K562 (cell line): ENCODE results near the gene ATXN10. TPM values are rescaled to one million over a fixed set of nuclear protein-coding genes. Genes with fewer than 3 reads are reported as not detected.

Source experiments
- ATAC-seq: fragments of 200-7000 bp; cut with Tn5 transposase; 3 replicates; pipeline ENCODE4 v1.9.1; 2020; ENCODE audit warnings: moderate library complexity
- BruUV-seq: library from RNA; stranded (reverse); fragments of 400-500 nt; replicated peaks from 2 replicates; lab custom pipeline; 2021; lab: Mats Ljungman, UMichigan
- CTCF ChIA-PET: fragments of 300-600 bp; formaldehyde crosslinking; extraction: SDS; loops from one replicate; lab custom pipeline; 2021; ENCODE audit warnings: low intra/inter-chr PET ratio; lab: Yijun Ruan, JAX
- POLR2A ChIA-PET: fragments of 300-600, 350-650 bp; sonication (Branson Sonifier 250); formaldehyde crosslinking; extraction: SDS; loops from one replicate; lab custom pipeline; 2021; ENCODE audit warnings: antibody characterized with exemption, inconsistent platforms; lab: Yijun Ruan, JAX
- DNase-seq, 4 experiments: peaks; one replicate each; pipeline versions ENCODE4 v3.0.0 to v3.0.0-alpha.2; 2011 to 2018; ENCODE audit warnings: low spot score in 3 of 4, mixed read lengths in 3 of 4; ENCODE audit errors: extremely low read depth in 1 of 4
- FAIRE-seq: peaks from 2 replicates; lab custom pipeline; 2011; peaks lifted over from hg19 to GRCh38; lab: Jason Lieb, UNC
- H2AFZ ChIP-seq: 2 replicates; pipeline ENCODE4 v1.6.0; 2011; ENCODE audit warnings: low read depth, low read length, control low read depth, inconsistent platforms
- H3K27ac ChIP-seq: fragments of 200-600 bp; 3 replicates; pipeline ENCODE4 v1.8.0; 2011; ENCODE audit warnings: low read depth, mild to moderate bottlenecking, control low read depth, inconsistent platforms, low read length, moderate library complexity, mixed read lengths; ENCODE audit errors: extremely low read depth
- H3K27me3 ChIP-seq, 2 experiments: fragments of 300-600 bp in 1 of 2; 2 replicates in 1 of 2; 3 replicates in 1 of 2; pipeline versions ENCODE4 v1.6.0 to v1.8.0; 2011; ENCODE audit warnings: inconsistent platforms in 2 of 2, low read length in 2 of 2, mild to moderate bottlenecking in 1 of 2, mixed read lengths in 1 of 2, moderate library complexity in 1 of 2; ENCODE audit not compliant: control insufficient read depth in 2 of 2, insufficient read depth in 2 of 2
- H3K36me3 ChIP-seq: fragments of 300-600 bp; 3 replicates; pipeline ENCODE4 v1.8.0; 2011; ENCODE audit warnings: mild to moderate bottlenecking, low read length, inconsistent platforms; ENCODE audit not compliant: control insufficient read depth, insufficient read depth
- H3K4me1 ChIP-seq, 2 experiments: fragments of 200-600 bp in 1 of 2; replicated peaks in 1 of 2; 2 replicates in 1 of 2; 3 replicates in 1 of 2; pipeline versions ENCODE4 v1.5.1 to v1.8.0; 2011; ENCODE audit warnings: inconsistent platforms in 2 of 2, low read length in 2 of 2, mild to moderate bottlenecking in 1 of 2, mixed read lengths in 1 of 2, moderate library complexity in 1 of 2; ENCODE audit not compliant: control insufficient read depth in 2 of 2, insufficient read depth in 2 of 2
- H3K4me2 ChIP-seq: 2 replicates; pipeline ENCODE4 v1.6.1; 2011; ENCODE audit warnings: low read length, control low read depth, inconsistent platforms, mixed read lengths; ENCODE audit not compliant: insufficient read depth
- H3K4me3 ChIP-seq: fragments of 200-600 bp; sonication (generic), shearing (Covaris generic); 2 replicates; pipeline ENCODE4 v1.5.1; 2016; ENCODE audit warnings: control low read depth, inconsistent platforms
- H3K79me2 ChIP-seq: fragments of 200-600 bp; 3 replicates; pipeline ENCODE4 v1.8.0; 2011; ENCODE audit warnings: low read length, inconsistent platforms; ENCODE audit not compliant: control insufficient read depth, insufficient read depth
- H3K9ac ChIP-seq, 2 experiments: 2 replicates each; pipeline versions ENCODE4 v1.6.0 to v1.6.1; 2011; ENCODE audit warnings: low read depth in 2 of 2, low read length in 2 of 2, control low read depth in 1 of 2, inconsistent platforms in 1 of 2, mild to moderate bottlenecking in 1 of 2, mixed read lengths in 1 of 2; ENCODE audit not compliant: insufficient read depth in 1 of 2
- H3K9me1 ChIP-seq: one replicate; pipeline ENCODE4 v1.6.0; 2011; ENCODE audit warnings: inconsistent platforms, mild to moderate bottlenecking, low read length, moderate library complexity; ENCODE audit not compliant: control insufficient read depth, insufficient read depth
- H3K9me3 ChIP-seq: replicated peaks from 2 replicates; pipeline ENCODE4 v1.5.1; 2011; ENCODE audit warnings: low read depth, low read length, inconsistent platforms; ENCODE audit not compliant: control insufficient read depth, insufficient read depth
- H4K20me1 ChIP-seq: replicated peaks from 2 replicates; pipeline ENCODE4 v1.6.1; 2011; ENCODE audit warnings: low read length, inconsistent platforms, mixed read lengths; ENCODE audit not compliant: control insufficient read depth, insufficient read depth
- BCLAF1 ChIP-seq, 2 experiments: fragments of 450-650 bp in 1 of 2; IDR thresholded peaks; 2 replicates each; pipeline ENCODE4 v1.6.1; 2011 to 2017; ENCODE audit warnings: low read depth in 2 of 2, antibody characterized with exemption in 1 of 2, borderline replicate concordance in 1 of 2, low read length in 1 of 2, mild to moderate bottlenecking in 1 of 2, mixed read lengths in 1 of 2; ENCODE audit not compliant: control insufficient read depth in 1 of 2
- CBX2 ChIP-seq: fragments of 200-600 bp; sonication (generic); IDR thresholded peaks from one replicate; pipeline ENCODE4 v1.6.1; 2012; ENCODE audit warnings: mild to moderate bottlenecking, low read length, inconsistent platforms; ENCODE audit not compliant: insufficient read depth, poor library complexity, severe bottlenecking
- ELK3 ChIP-seq: fragments of 450-650 bp; formaldehyde crosslinking; IDR thresholded peaks from 2 replicates; pipeline ENCODE4 v1.4.0; 2020; ENCODE audit warnings: mild to moderate bottlenecking
- GABPB1 ChIP-seq: sonication (generic); formaldehyde crosslinking; IDR thresholded peaks from 2 replicates; pipeline ENCODE4 v1.8.0; 2022; ENCODE audit warnings: mild to moderate bottlenecking, missing genetic modification reagents
- HEY1 ChIP-seq: fragments of 250-450 bp; sonication (Bioruptor Pico); IDR thresholded peaks from 2 replicates; pipeline ENCODE4 v1.5.0; 2020; ENCODE audit warnings: mild to moderate bottlenecking, moderate library complexity, borderline replicate concordance
- MEF2A ChIP-seq: IDR thresholded peaks from 2 replicates; pipeline ENCODE4 v1.6.1; 2011; ENCODE audit warnings: low read depth, mild to moderate bottlenecking, low read length, moderate library complexity; ENCODE audit not compliant: control insufficient read depth
- NELFE ChIP-seq: IDR thresholded peaks from 2 replicates; pipeline ENCODE4 v1.6.1; 2011; ENCODE audit warnings: mild to moderate bottlenecking; ENCODE audit not compliant: insufficient read depth, insufficient read length
- PKNOX1 ChIP-seq: fragments of 450-650 bp; IDR thresholded peaks from 2 replicates; pipeline ENCODE4 v1.6.1; 2016
- PML ChIP-seq: IDR thresholded peaks from 2 replicates; pipeline ENCODE4 v1.6.1; 2012; ENCODE audit warnings: low read length, inconsistent platforms
- RAD51 ChIP-seq: fragments of 450-650 bp; IDR thresholded peaks from 2 replicates; pipeline ENCODE4 v1.7.1; 2016; ENCODE audit warnings: low read depth, mild to moderate bottlenecking, borderline replicate concordance
- RFX1 ChIP-seq: fragments of 450-650 bp; IDR thresholded peaks from 2 replicates; pipeline ENCODE4 v1.6.1; 2016; ENCODE audit warnings: mild to moderate bottlenecking, moderate library complexity
- SRSF7 ChIP-seq: fragments of 200-400 bp; formaldehyde crosslinking; optimal IDR thresholded peaks from 2 replicates; pipeline ENCODE3; 2017; ENCODE audit warnings: mild to moderate bottlenecking, low read depth, low read length
- STAG1 ChIP-seq: sonication (generic); formaldehyde crosslinking; IDR thresholded peaks from 2 replicates; pipeline ENCODE4 v1.5.0; 2020; ENCODE audit warnings: missing genetic modification reagents, borderline replicate concordance
- ZSCAN32 ChIP-seq: fragments of 450-650 bp; formaldehyde crosslinking; IDR thresholded peaks from 2 replicates; pipeline ENCODE4 v1.4.0; 2020; ENCODE audit warnings: mild to moderate bottlenecking, moderate library complexity
- WGBS: fragments of 100-300 bp; shearing (Covaris generic); methylation state at CpG from one replicate; pipeline ENCODE4 v1.1.6; 2016; ENCODE audit warnings: low coverage, mixed read lengths; ENCODE audit not compliant: insufficient coverage; ENCODE audit errors: missing lambda C conversion rate; 5-methylcytosine and 5-hydroxymethylcytosine counted together
- in situ Hi-C: fragments of 300-500 bp; cut with MboI; formaldehyde crosslinking; loops from 4 replicates; pipeline ENCODE4 v1.15.0; 2018; ENCODE audit warnings: inconsistent platforms, mixed read lengths
- intact Hi-C: fragments of 100-400 bp; cut with micrococcal nuclease; formaldehyde crosslinking; loops from 2 replicates; pipeline ENCODE4 v1.14.2; 2022
- polyA plus RNA-seq, 8 experiments: library from polyadenylated mRNA; depleted of rRNA in 4 of 8; stranded (reverse) in 5 of 8; unstranded in 3 of 8; fragments of >200 nt; fragmentation: Nextera tagmentation in 2 of 8; fragmentation: Illumina TruSeq in 1 of 8; extraction: Ambion mirVana in 2 of 8; extraction: Trizol in 1 of 8; gene quantifications; 2 replicates each; pipeline versions ENCODE4 v1.2.1 to v1.2.3, GENCODE V29; 2011 to 2014; ENCODE audit warnings: inconsistent platforms in 1 of 8, missing spikeins in 1 of 8
- total RNA-seq, 7 experiments: library from RNA; depleted of rRNA in 6 of 7; stranded (reverse); fragments of >200 nt in 6 of 7; fragmentation: Illumina TruSeq in 2 of 7; extraction: Trizol in 2 of 7; gene quantifications; 2 replicates each; pipeline versions ENCODE4 v1.2.1 to v1.2.3, GENCODE V29; 2011 to 2021; ENCODE audit warnings: low replicate concordance in 1 of 7

The ATXN10 gene
- total and polyA plus RNA-seq, 9 of the 15 experiments (the other 6 are each of a cell fraction or from before 2014, with no cell fraction given), result 11.5 to 190 (median 33.6) TPM

- ChIA-PET POLR2A (no interaction called here), CTCF (no interaction called here)
- in situ Hi-C loops (no loop called here), intact Hi-C loops (no loop called here)
- Histone ChIP-seq H3K9me1 (no peaks in the 10 kb centered on the region), H3K9ac (no peak overlapping the region), H3K36me3 (no peaks in the 10 kb centered on the region), H3K27ac (no peak overlapping the region), H3K4me1 (no peaks in the 10 kb centered on the region), H3K4me3 (no peak overlapping the region), H3K9me3 (no peaks in the 10 kb centered on the region; the same call in 1 of the 2 replicates), H3K79me2 (no peaks in the 10 kb centered on the region), H2AFZ (no peak overlapping the region), H3K27me3 (no peaks in the 10 kb centered on the region), H4K20me1 (no peaks in the 10 kb centered on the region), H3K4me2 (no peak overlapping the region)
- DNase-seq (no peak), FAIRE-seq (no peak), ATAC-seq (no peak)
- 88% methylated on average over 2 of the region's 2 CpGs for WGBS
- BruUV-seq, result no TSS peak
- TF ChIP-seq MEF2A (no peak), PKNOX1 (peak; percentile 40; the same call in 1 of the 2 replicates), HEY1 (CRISPR knock-in tag) (no peak), STAG1 (no peak), BCLAF1 (IDR thresholded peaks at IDR 0.05; ENCODE audit: borderline replicate concordance in 1 of 2, control insufficient read depth in 1 of 2, low read depth in 2 of 2, low read length in 1 of 2) (no peak), ZSCAN32 (CRISPR knock-in tag) (no peak), CBX2 (no peak), RAD51 (no peak), NELFE (no peak), GABPB1 (CRISPR knock-in tag) (no peak), ELK3 (CRISPR knock-in tag) (no peak), RFX1 (peak; percentile 57), SRSF7 (no peak), PML (no peak)
Observed at GRCh38 chr22:45793892-45794291, 122.3 kb downstream of the ATXN10 start.
